Measurements from ENCODE around the gene MKLN1.

The MKLN1 gene

GRCh38 chr7:131327626-131328376 is at the start of gene MKLN1:
MKLN1 (plus strand) TSS chr7:131327876; CDS start chr7:131327900, 24 bp downstream.
- peak; percentile 33 for DNase-seq (ENCODE audit: extremely low read depth, low read depth)
- peak within 1 kb of the TSS; percentile 92 for H3K4me3 ChIP-seq (replicated peaks; ENCODE audit: low read depth, low read length)
- TF ChIP-seq CTCF (IDR thresholded peaks at IDR 0.05; ENCODE audit: low read depth, low read length, missing control alignments), result no peak

GRCh38 chr7:131279044-131279443 is 48.6 kb upstream of the MKLN1 start:
- no peak overlapping the region for H3K4me3 ChIP-seq (replicated peaks; ENCODE audit: low read depth, low read length)
- no peak for TF ChIP-seq CTCF (IDR thresholded peaks at IDR 0.05; ENCODE audit: low read depth, low read length, missing control alignments)
- DNase-seq (ENCODE audit: extremely low read depth, low read depth), result no peak

- TF ChIP-seq CTCF (IDR thresholded peaks at IDR 0.05; ENCODE audit: low read depth, low read length, missing control alignments), result no peak
- H3K4me3 ChIP-seq (replicated peaks; ENCODE audit: low read depth, low read length), result no peak overlapping the region
These were observed 46.2 kb upstream of the MKLN1 start for GRCh38 chr7:131281266-131282048.

GRCh38 chr7:131284702-131285419 is 42.8 kb upstream of the MKLN1 start:
- DNase-seq (ENCODE audit: extremely low read depth, low read depth), result no peak
- no peak overlapping the region for H3K4me3 ChIP-seq (replicated peaks; ENCODE audit: low read depth, low read length)
- TF ChIP-seq CTCF (IDR thresholded peaks at IDR 0.05; ENCODE audit: low read depth, low read length, missing control alignments), result no peak

More at GRCh38 chr7:131281266-131282048, 46.2 kb upstream of the MKLN1 start:
- DNase-seq (ENCODE audit: extremely low read depth, low read depth), result no peak

GRCh38 chr7:131285556-131285955 is 42.1 kb upstream of the MKLN1 start:
- H3K4me3 ChIP-seq (replicated peaks; ENCODE audit: low read depth, low read length), result no peak overlapping the region
- no peak for TF ChIP-seq CTCF (IDR thresholded peaks at IDR 0.05; ENCODE audit: low read depth, low read length, missing control alignments)
- no peak for DNase-seq (ENCODE audit: extremely low read depth, low read depth)

GRCh38 chr7:131288450-131288849 is 39.2 kb upstream of the MKLN1 start:
- no peak for DNase-seq (ENCODE audit: extremely low read depth, low read depth)
- H3K4me3 ChIP-seq (replicated peaks; ENCODE audit: low read depth, low read length), result no peak overlapping the region
- TF ChIP-seq CTCF (IDR thresholded peaks at IDR 0.05; ENCODE audit: low read depth, low read length, missing control alignments), result no peak

Data from HFF-Myc (cell line).